AG20443 (cell line): Measurements from ENCODE around the gene ALDH1B1.
"Not testable (repeated sequence)": the region's sequence is repeated elsewhere in the genome, so short reads cannot be mapped to it uniquely, and the experiment has no call there.

Experiments
- DNase-seq: peaks from one replicate; pipeline ENCODE4 v3.0.0; 2012; ENCODE audit warnings: low spot score, mixed read lengths

ALDH1B1 gene

DNA sequence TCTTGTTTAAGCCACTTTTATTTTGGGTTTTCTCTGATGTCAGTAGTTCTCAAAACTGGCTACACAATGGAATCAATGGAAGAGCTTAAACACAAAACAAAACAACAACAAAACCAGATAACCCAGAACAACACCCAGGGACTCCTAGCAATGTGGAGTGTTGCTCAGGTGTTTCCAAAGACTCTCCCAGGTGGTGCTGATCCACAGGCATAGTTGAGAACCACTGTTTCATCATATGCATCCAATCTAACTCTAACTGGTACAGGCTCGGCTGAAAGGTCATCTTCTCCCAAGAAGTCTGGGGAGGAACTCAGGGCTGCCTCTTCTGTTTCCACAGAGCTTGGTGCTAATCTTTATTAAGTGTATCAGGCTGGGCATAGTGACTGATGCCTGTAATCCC, 5.4 kb upstream of the ALDH1B1 start:
- no peak for DNase-seq

GRCh38 chr9:38387751-38388150, 4.8 kb upstream of the ALDH1B1 start:
- no peak for DNase-seq

GRCh38 chr9:38388283-38389223, 3.9 kb upstream of the ALDH1B1 start:
- peak; percentile 43 for DNase-seq

DNA sequence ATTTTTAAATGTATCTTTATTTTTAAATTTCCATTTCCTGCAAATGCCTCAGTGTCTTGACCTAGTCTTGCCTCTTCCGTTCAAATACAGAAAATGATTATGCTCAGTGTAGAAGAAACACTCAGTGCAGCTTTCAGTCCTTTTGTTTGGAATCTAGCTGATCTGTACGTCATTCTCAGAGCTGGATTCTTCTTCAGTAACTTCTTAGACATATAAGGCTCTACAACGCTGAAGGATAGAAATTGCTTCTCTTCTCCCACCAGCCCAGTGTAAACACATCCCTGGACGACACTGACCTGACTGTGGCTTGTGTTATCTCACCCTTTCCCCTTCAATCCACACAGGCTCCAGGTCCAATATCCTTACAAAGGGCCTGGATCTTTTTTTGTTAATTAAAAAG, 3.2 kb upstream of the ALDH1B1 start:
- no peak for DNase-seq

DNA sequence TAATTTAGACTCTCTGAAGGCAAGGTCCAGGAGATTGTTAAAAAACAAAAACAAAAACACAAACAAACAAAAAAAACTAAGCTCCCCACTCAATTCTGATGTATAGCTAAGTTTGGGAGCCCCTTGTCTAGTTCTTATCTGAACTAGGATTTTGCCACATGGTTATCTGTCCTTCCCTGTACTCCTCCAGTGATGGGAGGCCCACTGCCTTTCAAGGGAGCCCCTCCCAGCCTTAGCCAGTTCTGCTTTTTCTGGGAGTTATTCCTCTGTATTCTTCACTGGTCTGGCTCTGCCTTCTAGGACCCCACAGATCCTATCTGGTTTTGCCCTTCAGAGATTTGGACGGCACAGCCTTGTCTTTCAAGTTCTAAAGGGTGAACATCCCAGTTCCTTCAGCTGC, 2.1 kb upstream of the ALDH1B1 start:
- DNase-seq: no peak

DNA sequence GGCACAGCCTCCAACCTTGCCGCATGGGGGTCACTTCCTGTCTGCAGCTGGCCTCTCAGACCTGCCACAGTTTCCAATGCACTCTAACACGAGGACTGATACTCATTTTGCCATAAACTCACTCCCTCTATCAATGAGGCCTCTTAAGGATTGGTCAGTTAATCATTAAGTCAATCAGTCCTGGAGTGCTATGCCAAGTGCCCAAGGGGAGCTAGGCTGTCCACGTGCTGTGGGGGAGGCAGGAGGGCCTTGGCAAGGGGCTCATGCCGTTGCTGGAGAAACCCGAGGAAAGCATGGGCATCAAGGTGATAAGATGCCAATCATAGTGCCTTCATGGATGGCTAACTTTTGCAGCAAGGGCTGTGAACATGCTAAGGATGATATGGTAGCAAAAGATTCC, 1.7 kb upstream of the ALDH1B1 start:
- DNase-seq: no peak

GRCh38 chr9:38391278-38392118, 1.0 kb upstream of the ALDH1B1 start:
- no peak for DNase-seq

DNA sequence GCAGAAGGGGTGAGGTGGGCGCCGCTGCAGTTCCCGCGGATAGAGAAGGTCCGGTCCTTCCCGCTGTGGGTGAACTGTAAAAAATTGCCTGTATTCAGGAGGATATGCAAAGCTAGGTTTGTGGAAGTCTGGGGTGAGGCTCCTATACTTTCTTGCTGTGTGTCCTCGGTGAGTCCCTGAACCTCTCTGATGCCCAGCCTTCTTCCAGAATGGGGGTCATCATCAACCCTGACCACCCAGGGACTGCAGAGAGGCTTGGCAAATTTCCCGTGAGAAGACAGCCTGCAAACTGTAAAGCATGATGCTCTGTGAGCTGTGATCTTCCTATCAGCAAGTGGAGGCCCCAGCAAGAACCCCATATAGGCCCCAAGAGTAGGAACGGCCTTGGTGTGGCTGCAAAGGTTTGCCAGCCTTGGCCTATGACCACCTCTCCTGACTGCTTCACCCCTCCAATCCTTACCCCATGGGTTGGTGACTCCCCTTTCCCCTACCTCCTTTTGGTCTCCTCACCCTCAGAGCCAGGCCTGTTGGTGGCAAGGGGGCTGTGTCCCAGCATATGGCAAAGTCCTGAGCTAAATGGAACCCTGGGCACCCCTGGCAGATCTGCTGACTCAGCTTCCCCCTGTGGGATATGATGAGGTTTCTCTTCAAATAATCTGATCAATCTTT, 760 bp downstream of the ALDH1B1 start:
- no peak for DNase-seq

DNA sequence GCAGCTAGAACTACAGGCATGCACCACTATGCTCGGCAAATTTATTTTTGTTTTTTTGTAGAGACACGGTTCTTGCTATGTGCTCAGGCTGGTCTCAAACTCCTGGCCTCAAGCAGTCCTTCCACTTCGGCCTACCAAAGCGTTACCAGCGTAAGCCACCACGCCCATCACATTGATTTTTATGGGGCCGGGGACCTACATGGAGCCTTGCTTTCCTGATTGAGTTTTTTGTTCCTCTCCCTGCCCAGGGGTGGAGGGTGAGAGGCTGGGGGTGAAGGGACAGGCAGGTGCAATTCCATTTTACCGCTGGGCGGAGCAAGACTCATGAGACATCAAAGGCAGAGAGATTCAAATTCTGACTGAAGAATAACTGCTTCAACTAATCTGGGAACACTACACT, 1.9 kb downstream of the ALDH1B1 start:
- no peak for DNase-seq

DNA sequence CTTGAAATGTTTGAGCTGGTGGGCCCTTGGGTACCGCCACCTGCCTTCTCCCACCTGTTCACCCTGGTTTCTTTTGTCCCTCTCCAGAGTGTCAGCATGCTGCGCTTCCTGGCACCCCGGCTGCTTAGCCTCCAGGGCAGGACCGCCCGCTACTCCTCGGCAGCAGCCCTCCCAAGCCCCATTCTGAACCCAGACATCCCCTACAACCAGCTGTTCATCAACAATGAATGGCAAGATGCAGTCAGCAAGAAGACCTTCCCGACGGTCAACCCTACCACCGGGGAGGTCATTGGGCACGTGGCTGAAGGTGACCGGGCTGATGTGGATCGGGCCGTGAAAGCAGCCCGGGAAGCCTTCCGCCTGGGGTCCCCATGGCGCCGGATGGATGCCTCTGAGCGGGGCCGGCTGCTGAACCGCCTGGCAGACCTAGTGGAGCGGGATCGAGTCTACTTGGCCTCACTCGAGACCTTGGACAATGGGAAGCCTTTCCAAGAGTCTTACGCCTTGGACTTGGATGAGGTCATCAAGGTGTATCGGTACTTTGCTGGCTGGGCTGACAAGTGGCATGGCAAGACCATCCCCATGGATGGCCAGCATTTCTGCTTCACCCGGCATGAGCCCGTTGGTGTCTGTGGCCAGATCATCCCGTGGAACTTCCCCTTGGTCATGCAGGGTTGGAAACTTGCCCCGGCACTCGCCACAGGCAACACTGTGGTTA, 3.3 kb downstream of the ALDH1B1 start:
- no peak for DNase-seq

DNA sequence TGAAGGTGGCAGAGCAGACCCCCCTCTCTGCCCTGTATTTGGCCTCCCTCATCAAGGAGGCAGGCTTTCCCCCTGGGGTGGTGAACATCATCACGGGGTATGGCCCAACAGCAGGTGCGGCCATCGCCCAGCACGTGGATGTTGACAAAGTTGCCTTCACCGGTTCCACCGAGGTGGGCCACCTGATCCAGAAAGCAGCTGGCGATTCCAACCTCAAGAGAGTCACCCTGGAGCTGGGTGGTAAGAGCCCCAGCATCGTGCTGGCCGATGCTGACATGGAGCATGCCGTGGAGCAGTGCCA, 3.8 kb downstream of the ALDH1B1 start:
- DNase-seq: no peak

DNA sequence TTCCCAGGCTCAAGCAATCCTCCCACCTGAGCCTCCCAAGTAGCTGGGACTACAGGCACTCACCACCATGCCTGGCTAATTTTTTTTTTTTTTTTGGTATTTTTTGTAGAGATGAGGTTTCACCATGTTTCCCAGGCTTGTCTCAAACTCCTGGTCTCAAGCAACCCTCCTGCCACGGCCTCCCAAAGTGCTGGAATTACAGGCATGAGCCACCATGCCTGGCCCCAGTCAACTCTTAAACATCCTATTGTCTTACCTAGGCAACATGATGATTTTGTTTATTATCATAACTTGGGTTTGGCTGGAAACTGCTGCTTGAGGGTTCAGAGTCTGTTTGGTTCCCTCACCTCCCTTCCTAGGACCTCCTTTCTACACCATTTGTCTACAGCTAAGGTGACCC, 6.7 kb downstream of the ALDH1B1 start:
- DNase-seq: not testable (repeated sequence)

DNA sequence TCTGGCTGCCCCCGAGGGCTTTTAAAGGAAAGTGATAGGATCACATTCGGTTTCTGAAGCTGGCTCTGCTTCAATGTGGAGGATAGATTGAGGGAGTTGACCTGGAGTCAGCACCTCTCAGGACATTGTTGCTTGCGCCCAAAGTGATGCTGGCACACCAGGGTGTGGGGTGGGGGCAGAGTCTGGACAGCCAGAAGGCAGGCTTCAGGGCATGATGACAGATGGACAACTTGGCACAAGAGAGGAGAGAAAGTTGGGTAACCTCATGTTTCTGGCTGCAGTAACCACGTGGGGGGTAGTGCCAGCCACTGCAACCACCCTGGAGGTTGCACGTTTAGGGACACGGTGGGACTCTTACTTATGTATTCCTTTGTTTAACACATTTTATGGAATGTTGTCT, 9.5 kb downstream of the ALDH1B1 start:
- no peak for DNase-seq

- DNase-seq: no peak
Measured at GRCh38 chr9:38404314-38404713, 11.8 kb downstream of the ALDH1B1 start.

- DNase-seq: peak; percentile 37
Measured at GRCh38 chr9:38405785-38406184, 13.3 kb downstream of the ALDH1B1 start.

GRCh38 chr9:38406476-38407186, 14.1 kb downstream of the ALDH1B1 start:
- no peak for DNase-seq

- no peak for DNase-seq
Measured at GRCh38 chr9:38408719-38409118, 16.2 kb downstream of the ALDH1B1 start.

GRCh38 chr9:38412751-38413150, 20.2 kb downstream of the ALDH1B1 start:
- DNase-seq: no peak

DNA sequence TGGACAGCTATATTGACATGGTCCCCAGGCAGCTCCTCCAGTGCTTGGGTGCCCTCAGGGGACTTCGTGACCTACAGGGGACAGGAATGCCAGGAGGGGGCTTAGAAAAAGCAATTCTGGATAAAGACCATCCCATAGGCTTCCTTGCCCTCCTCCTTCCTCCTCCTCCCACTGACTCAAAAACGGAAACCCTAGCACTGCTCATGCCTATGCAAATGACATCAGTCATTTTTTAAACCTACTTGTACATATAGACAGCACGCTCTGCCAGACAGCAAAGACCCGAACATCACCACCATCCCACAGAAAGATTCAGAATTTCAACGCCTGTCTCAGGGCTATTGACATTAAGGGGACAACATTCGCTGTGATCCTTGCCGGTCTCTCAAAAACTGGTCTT, 20.8 kb downstream of the ALDH1B1 start:
- no peak for DNase-seq

DNA sequence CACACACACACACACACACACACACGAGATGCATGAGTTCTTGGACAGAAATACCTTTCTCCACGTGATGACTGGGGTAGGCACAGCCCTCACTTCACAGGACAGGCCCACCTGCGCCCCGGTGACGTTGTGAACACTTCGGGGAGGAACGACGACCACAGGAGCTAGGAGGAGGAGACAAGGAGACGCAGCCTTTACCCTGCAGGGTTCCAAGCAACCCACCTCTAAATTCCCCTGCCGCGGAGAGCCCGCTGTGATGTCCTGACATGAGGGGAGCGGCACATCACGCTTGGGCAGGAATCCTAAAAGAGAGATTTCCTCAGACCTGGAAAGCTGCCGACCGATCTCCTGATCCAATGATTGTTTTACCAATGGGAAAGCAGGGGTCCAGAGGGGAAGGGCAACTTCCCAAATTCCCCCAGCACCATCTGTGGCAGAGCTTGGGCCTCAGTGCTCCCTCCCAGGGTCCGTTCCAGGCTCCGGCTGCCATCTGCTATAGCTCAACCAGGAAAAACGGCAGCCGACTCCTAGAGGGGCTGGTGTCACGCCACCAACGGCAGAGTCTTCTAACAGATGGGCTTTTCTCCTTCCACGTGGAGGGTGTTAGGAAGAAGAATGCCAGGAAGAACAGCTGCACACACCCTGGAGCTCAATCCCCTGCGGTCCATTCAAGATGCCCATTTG, 21.7 kb downstream of the ALDH1B1 start:
- no peak for DNase-seq

DNA sequence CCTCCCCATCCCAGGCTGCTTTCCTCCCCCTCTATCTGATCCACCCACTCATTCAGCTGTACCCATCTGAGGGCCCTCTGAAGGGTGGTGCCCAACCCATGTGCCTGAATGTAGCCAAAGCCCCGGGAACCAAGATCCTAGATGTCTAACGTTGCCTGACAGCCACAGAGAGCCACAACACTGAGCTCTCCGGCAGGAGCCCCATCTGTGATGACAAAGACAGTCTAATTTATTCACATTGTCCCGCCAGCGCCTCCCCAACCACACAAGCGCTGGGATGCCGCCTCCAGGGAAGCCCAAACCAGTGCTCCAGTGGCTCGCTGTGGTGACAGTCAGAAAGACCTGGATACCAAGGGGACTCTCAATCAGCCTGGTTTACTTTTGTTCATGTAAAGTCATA, 23.4 kb downstream of the ALDH1B1 start:
- no peak for DNase-seq
